Measurements from ENCODE around the gene SERP2.
A peak's percentile ranks its signal among the peaks of the same experiment; 100 is the strongest.

Gene SERP2

DNA sequence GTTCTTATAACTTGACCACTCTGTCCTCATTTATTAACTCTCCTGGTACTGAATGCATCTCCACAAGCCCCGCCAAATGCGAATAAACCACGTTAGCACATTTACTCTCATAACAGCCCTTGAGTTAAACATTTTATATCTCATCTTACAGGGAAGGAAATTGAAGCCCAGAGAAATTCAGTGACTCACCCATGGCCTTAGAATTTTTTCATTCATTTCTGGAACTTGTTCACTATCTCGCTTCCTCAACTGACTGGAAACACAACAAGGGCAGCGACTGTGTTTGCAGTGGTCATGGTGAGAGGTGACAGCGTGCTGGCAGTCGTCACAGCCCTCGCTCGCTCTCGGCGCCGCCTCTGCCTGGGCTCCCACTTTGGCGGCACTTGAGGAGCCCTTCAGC is 39.5 kb downstream of the SERP2 start:
- DNase-seq = no peak

DNA sequence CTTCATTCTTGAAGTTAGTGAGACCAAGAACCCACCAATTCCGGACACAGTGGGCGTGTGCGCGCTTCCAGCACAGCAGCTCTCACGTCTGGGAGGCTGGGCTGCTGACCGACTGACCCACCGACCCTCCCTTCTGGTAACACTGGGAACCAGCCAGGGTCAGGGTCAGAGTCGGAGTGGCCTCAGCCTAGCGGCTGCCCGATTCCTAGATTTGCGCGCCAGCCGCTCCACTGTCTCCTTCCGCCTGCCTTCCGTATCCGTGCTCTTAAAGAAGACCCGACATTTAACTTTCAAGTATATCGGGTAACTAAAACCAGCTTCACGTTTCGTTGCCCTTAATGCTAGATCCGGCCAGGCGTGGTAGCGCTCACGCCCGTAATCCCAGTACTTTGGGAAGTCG is 41.1 kb downstream of the SERP2 start:
- no peak for DNase-seq

DNA sequence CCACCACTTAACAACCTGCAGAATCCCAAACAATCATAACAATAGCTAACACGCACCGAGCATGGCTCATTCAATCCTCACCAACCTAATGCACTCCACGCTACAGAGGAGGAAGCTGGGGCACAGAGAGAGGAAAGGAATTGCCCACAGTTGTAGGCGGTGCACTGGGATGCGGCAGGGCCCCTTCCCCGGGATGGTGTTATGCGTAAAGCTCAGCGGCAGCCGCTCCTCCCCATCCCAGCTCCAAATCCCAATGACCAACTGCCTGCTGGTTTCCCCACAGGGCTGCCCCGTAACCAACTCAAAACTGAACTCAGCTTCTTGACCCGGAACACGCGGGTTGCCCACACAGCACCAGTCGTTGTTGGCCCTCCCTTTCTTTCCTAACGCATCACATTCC is 42.2 kb downstream of the SERP2 start:
- DNase-seq = no peak

DNA sequence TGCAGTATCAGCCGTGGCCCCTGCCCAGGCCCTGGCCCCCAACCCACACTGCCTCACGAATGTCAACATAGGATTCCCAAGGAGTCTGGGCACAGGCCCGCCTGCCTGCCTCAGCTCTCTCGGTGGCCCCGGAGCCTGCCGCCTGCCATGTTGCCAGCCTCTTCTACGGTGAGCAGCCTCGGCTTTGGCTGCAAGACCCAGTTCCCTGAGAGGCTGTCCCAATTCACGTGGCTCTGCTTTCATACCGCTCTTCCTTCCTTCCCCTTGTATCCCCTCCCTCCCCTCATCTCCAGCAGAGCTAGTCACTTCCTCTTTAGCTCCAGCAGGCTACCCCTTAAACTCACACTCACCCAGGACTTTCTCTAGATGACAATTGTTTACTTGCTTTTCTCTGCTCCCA is 42.7 kb downstream of the SERP2 start:
- peak; percentile 15 to 26 for DNase-seq

DNA sequence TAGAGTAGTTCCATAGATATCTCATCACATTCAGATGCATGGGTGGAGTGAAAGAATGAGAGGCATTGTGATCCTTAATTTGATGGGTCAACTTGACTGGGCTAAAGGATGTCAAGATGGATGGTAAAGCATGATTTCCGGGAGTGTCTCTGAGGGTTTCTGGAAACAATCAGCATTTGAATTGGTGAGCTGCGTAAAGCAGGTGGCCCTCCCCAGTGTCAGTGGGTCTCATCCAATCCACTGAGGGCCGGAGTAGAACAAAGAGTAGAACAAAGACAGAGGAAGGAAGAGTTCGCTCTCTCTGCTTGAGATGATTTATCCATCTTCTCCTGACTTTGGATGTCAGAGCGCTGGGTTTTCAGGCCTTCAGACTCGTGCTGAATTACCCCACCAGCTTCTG is 43.1 kb downstream of the SERP2 start:
- DNase-seq = no peak

DNA sequence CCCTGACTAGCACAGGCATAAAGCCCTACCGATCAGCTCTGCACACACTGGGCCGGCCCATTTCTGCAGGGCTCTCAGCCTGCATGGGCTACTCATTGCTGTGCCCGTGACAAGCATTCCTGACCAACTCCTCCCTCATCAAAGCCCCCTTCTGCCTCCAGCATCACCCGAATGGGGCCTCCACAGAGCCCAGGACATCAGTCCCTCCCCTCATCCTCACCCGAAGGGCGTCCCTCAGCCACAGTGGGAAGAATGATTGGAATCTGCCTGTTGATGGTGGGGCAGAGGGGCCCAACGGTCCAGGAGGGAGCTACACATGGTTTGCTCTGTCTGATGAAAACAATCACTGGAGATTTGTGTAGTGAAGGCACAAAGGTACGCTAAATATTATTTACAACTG is 43.8 kb downstream of the SERP2 start:
- DNase-seq = no peak

DNA sequence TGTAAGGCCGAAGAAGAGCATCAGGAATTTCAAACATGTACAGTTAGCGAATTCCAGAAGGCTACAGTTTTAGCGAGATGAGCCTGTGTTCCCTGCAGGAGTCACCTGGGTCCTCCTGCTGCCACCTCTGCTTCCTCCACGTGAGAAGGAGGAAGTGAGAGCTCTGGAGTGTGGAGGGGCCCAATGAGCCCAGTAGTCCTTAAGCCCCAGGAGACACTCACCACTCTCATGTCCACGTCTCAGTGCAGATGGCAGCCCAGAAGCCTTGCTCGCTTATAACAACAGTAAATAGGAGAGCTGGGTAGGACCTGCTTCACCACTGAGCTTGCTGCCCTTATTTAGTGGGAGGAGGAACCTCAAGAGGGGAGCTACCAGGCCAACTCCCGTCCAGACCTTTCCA is 44.3 kb downstream of the SERP2 start:
- DNase-seq = no peak

DNA sequence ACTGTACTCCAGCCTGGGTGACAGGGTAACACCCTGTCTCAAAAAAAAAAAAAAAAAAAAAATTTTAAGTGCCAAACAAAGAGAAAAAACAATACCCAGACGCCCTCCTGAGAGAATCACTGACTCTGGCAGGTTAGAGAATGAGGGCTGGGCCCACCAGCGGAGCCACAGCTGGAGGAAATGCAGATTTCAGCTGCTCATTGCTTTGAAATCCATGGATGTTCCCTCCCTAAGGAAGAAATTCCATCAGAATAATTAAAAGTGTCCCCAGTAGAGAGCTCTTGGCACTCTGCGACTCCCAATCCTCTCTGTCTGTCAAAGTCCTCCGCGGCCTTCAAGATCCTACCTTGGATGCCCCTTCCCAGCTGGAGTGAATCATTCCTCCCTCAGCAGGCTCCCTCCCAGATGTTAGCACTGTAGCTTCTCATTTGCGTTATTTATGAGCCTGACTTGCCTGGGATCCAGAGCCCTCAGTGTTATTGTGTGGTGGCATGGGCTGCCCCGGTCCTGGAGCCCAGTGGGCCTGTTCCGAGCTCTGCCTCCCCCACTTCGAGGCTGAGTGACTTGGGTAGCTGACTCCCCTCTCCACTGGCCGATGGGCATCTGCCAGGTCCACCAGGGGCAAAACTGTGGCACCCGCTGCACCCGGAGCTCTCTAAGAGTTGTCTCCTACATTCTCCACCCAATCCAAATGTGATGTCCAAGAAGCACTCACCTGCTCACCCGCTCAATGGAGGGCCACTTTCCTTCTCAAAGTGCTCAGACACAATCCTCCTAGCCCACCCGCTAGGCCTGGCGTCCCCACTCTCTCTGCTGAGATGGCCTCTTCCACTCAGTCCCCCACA is 47.0 kb downstream of the SERP2 start:
- DNase-seq = no peak

DNA sequence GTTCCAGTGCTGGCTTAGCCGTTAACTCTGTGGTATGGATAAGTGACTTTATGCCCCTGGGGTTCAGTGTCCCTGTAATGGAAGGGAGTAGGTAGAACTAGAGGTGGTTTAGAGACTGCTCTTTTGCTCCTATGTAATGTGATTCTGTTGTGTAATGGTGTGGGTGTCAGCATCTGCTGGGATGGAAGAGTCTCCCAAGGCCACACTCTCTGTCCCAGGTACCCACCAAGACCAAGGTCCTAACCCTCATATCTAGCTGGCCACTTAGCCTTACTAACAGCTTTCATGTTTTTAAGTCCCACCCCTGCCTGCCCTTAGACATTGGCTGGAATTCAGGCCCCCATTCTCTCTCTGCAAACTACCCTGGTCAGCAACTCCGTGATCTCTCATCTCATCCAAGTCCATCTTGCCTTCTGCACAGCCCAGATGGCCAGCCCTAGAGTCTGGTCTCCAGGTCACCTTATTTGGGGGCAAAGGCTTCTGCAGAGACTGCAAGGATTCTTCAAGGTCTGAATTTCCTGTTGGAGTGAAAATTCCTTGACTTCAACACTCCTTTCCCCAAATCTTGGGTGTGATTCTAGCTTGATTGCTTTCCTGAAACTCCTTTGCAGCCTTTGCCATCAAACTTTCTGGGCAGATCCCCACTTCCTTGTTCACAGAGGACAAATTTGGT is 48.4 kb downstream of the SERP2 start:
- no peak for DNase-seq

DNA sequence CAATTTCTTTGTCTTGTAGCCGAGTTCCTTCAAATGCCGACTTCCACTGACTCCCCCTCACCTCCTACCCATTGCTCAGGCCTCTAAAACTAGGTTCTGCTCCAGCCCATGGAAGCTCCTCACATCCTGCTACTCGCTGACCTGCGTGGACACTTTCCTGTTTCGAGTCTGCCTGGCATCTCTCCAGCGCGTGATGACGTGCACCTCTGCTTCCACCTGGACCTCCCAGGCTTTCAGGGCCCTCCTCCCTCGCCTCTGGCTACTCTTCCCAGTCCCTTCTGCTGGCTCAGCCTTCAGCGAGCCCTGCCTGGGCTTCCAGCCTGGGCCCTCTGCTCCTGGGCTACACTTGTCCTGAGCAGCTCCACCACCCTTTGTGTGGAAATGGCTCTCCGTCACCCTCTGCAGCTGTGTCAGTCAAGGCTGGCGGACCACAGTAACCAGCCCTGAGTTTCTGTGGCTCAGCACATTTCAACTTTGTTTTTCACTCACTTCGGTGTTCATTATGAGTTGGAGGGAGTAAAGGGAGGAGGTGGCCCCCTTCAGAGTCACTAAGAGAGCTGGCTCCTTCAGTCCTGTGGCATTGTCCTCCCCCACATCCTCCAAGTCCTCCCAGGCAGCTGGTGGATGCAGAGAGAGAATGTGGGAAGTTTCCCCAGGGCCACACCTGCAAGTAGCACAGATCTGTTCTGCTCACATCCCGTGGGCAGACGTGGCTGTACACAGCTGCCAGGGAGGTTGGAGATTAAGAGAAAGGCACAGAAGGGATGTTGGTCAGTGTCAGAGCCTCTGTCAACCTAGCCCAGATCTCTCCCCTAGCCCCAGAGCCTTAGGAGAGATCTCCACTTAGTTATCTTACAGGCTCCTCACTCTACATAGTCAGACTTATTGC is 49.4 kb downstream of the SERP2 start:
- DNase-seq = no peak

DNA sequence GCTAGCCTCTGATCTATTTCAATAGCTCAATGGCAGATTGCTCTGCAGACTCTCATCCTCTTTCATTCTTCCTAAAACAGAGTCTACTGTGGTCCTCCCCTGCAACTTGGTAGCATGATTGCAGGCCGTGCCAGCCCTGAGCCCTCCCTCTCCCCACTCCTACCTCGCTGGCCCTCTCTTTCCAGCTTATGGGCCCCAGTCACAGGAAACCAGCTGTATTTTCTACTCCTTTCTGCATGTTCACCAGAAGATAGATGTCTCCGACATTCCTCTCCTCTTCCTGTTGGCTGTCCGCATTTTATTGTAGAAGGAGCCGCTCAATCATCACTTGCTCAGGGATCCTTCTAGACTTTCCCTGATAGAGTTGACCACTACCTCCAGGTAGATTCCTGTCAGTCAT is 50.2 kb downstream of the SERP2 start:
- no peak for DNase-seq

DNA sequence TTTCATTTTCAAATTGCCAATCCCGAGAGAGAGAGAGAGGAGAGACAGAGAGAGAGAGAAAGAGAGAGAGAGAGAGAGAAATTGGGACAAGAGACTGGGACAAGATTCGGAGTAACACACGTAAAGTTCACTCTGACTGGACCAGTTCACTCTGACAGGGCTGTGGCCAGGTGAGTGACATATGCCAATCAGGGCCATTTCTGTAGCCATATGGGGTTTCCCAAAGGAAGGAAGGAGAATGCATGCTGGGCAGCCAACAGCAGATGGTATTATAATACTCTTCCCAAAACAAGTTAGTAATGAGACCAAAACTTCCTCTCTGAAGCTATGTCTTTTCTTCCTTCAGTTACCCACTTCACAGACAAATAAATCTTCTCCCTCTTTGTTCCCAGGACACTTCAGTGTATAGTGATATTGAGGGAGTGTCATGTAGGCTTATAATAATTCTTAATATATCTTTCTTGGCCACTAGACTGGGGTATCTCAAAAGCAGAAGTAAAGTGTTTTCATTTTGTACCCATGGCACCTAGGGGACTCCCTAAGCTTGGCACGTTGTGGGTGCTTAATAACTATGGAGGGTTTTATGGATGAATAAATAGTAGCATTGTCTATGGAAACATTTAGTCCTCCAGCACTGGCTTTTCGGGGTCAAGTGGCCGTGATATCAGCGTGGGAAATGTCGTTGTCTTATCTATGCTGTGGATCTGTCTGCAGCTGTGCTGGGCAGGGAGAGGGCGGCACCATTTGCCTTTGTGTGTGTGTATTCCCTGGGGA is 51.6 kb downstream of the SERP2 start:
- DNase-seq = no peak

DNA sequence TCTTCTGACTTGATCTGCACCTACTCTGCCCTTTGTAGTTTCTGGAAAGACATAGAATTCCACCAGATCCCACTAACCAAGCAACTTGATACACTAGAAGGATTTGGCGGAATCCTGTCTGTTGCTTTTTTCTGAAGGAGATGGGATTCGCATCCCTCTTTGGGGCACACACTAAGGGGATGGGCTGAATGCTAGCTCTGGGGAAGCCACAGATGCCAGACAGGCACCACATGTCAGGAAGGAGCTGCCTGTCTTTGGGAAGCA is 52.1 kb downstream of the SERP2 start:
- DNase-seq = no peak

DNA sequence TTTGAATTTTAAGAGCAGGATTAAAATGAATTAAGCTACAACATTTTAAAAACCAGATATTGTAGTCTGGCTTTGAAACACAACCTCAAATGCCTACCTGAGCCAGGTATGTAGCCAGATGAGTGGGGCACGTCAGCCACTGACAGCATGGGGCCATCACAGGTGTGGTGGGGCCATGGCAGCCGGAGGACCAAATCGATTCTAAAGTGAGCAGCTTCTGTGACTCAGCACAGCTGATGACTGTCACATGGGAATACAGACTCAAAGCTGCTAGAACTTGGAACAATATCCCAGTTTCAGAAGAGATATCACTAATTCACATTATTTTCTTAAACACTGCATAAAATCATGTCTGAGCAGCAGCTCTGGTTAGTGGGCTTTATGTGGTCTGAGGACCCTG is 52.8 kb downstream of the SERP2 start:
- DNase-seq = no peak

DNA sequence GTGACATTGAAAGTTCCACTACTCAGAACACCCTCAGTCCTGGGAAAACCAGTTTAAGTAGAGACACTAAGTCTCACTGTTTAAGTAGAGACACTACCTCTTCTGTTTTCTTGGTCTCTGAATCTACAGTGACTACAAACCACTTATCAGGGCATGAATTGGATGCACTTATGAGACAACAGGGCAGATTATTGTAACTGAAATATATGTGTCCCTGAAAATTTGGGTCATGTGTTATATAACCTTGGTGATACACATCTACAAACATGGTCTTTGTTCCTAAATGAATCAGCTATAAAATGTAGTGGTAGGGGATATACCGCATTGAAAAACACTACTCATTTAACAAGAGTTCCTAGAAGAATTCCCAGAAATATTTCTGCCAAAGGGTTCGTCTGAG is 55.7 kb downstream of the SERP2 start:
- no peak for DNase-seq

DNA sequence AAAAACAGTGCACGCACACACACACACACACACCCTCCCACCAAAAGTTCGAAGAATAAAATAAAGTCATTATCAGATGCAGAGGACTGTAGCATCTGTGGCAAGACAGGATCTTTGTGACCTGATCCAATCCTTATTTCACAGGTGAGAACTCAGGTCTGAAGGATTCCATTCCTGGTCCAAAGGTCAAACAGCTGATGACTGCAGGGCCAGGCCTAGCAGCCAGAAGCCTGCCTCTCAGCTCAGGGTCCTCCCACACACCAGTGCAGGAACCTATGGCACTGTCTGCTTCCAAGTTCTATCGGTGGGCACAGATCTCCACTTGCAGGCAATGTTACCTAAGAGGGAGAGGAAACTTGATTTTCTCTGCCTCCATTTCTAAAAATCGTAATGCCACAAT is 57.5 kb downstream of the SERP2 start:
- no peak for DNase-seq

DNA sequence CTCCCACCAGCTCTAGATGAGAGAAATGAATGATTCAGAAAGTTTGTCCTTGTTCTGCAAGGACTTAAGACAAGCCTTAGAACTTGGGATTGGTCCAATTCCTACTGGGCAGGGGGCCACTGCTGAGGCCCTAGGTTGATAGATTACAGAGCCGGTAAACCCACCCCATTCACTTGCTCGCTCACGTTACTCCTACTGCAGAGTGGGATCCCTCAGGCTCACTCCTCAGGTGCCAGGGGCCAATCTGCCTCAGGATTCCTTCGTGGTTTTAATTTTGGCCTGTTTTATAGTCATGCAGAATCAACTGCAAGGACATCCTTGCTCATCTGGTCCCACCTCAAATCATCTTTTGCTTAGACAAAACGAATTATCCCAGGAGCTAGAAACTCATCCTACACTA is 59.0 kb downstream of the SERP2 start:
- DNase-seq = no peak

DNA sequence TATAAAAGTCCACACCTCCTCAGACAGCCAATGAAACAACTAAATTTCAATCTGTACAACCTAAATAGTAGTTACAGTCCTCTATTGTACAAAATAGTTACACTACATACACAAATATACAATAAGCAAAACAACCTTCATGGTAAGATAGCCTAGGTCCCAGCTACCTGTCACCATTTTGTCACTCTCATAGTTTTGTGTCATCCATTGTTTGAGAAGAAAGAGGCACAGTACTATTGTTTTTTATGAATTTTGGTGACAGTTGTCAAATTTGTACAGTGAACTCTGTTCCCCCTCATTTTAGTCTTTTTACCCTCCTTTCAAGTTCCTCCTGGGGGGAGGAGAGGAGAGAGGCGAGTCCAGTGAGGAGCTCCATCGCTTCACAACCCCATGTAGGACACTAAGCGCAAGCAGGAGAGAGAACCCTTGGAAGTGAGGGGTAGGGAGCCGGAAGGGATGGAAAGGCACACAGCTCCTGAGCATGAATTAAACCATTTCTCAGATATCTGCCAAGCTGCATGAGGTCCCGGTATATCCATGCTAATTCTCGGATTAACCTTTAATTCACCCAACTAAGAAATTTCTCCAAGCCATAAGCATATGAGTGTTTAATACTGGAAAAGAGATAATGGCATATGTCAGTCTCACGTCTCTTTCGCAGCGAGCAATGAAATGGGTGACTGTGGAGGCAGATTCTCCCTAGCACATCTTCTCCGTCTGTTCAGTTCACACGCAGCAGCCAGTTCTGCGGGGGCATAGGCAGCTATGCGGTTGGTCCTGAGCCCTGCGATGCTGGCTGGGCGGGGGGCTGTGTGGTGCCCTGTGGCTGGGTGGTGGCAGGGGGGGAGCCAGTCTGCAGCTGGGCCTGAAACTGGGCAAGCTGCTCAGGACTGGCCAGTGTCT is 60.5 kb downstream of the SERP2 start:
- no peak for DNase-seq

DNA sequence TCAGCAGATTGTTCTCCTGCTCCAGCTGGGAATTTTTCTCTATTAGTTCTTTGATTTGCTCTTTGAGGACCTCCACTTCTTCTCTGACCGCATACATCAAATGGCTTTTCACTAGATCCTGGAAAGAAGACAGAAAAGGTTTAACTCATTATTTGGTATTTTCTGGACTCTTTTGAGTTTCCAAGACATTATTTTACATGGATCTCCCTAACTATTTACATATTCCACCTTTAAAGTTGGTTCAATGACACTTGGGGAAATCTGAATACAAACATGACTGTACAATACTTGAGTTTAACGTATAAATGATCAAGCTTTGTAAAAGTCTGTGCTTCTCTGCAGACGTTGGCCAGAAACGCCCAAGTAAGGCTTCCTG is 61.1 kb downstream of the SERP2 start:
- DNase-seq = no peak

DNA sequence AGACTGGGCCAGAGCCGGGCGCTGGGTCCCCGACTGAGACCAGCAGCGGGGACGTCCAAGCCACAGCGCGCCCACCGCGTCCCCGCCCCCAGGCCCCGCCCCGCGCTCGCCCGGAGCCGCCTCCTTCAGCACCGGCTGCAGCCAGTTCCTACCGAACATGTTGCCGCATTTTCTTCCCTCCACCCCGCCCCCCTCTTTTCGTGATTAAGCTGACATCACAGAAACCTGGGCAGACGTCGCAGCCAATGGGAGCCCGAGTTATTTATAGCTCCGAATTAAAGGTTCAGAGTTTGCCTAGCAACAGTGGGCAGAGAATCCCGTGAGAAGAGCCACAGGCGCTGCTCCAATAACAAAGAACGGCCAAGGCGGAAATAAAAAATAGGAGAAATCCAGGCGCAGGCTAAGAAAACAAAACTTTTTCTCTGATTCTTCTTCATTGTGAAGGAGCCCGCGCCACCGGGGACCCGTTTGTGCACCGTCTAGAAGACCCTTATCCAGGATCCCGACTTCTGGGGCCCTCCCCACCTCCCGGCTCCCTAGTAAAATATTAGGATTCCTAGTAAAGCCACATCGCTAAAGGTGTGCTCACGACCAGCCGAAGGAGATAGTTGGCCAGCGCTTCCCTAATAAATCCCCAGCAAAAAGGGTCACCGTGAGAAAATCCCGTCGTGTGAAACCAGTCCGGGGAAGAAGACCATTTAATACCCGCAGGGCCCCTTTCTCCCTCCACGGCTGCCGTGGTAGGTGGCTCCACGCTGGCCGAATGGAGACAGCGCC is 61.7 kb downstream of the SERP2 start:
- DNase-seq = peak; percentile 95 to 96

DNA sequence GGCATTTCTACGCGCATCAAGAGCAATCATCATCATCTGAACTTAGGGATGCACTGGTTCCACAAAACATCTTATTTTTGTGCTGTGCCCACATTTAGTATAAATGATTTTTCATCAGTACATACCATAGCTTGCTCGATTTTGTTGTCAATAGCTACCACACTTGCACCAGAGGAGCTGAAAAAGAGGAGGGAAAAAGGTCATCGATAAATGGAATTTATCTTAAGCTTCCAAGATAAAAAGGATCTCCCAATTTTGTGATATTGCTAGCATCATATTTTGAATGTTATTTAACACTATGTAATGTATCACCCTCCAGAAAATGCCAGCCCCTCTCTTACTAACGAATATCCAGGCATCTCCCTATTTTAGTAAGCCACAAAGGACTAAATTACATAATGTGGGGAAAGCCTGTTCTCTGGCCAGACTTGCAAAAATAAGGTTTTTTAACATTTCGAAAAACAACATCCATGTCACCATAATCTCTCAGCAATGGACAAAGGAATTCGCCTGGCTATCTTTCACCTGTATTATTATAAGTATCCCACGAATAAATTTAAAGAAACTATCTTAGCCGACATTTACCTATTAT is 62.4 kb downstream of the SERP2 start:
- no peak for DNase-seq
